Nephron progenitor cell (in vitro differentiated cells): Measurements from ENCODE around the gene INSC.

Experiments used
- DNase-seq: peaks from one replicate; pipeline ENCODE4 v3.0.0; 2021
- H3K27ac Mint-ChIP-seq: 2 replicates; pipeline ENCODE4 v1.8.0; 2021; ENCODE audit warnings: mild to moderate bottlenecking, moderate library complexity, mixed read lengths
- H3K27me3 Mint-ChIP-seq: 2 replicates; pipeline ENCODE4 v1.8.0; 2021; ENCODE audit warnings: mild to moderate bottlenecking, low read depth, mixed read lengths; ENCODE audit not compliant: poor library complexity
- H3K36me3 Mint-ChIP-seq: 2 replicates; pipeline ENCODE4 v1.8.0; 2021; ENCODE audit warnings: low read depth, mixed read lengths
- H3K4me1 Mint-ChIP-seq: 2 replicates; pipeline ENCODE4 v1.8.0; 2021; ENCODE audit warnings: mixed read lengths
- H3K4me3 Mint-ChIP-seq: 2 replicates; pipeline ENCODE4 v1.8.0; 2021; ENCODE audit warnings: mild to moderate bottlenecking, moderate library complexity, mixed read lengths
- H3K9me3 Mint-ChIP-seq: 2 replicates; pipeline ENCODE4 v1.8.0; 2021; ENCODE audit warnings: mild to moderate bottlenecking, moderate library complexity, mixed read lengths
- CTCF ChIP-seq: fragments of 200-600 bp; sonication (generic); IDR thresholded peaks from 2 replicates; pipeline ENCODE4 v1.5.0; 2021; ENCODE audit warnings: antibody characterized with exemption

INSC gene

GRCh38 chr11:15124528-15124927 is 9.8 kb downstream of the INSC start:
- no peaks in the 10 kb centered on the region for H3K36me3 Mint-ChIP-seq
- no peak for DNase-seq
- no peak for TF ChIP-seq CTCF
- H3K9me3 Mint-ChIP-seq, result no peaks in the 10 kb centered on the region
- H3K4me1 Mint-ChIP-seq, result no peaks in the 10 kb centered on the region
- peaks cover 31% of the 10 kb centered on the region for H3K27me3 Mint-ChIP-seq
- no peak overlapping the region for H3K4me3 Mint-ChIP-seq
- no peak overlapping the region for H3K27ac Mint-ChIP-seq

GRCh38 chr11:15127341-15127740 is 12.6 kb downstream of the INSC start:
- no peak for TF ChIP-seq CTCF
- DNase-seq, result no peak
- Mint-ChIP-seq H3K4me1 (no peaks in the 10 kb centered on the region), H3K27ac (no peak overlapping the region), H3K9me3 (no peaks in the 10 kb centered on the region), H3K4me3 (no peak overlapping the region), H3K36me3 (no peaks in the 10 kb centered on the region), H3K27me3 (peaks cover 24% of the 10 kb centered on the region)

- Mint-ChIP-seq H3K27ac (no peak overlapping the region), H3K27me3 (peaks cover 31% of the 10 kb centered on the region), H3K4me1 (no peaks in the 10 kb centered on the region), H3K36me3 (no peaks in the 10 kb centered on the region), H3K9me3 (no peaks in the 10 kb centered on the region), H3K4me3 (no peak overlapping the region)
- no peak for DNase-seq
- no peak for TF ChIP-seq CTCF
These were observed 13.9 kb downstream of the INSC start for GRCh38 chr11:15128621-15129020.

- Mint-ChIP-seq H3K27ac (no peak overlapping the region), H3K36me3 (no peaks in the 10 kb centered on the region), H3K27me3 (peaks cover 18% of the 10 kb centered on the region), H3K9me3 (no peaks in the 10 kb centered on the region), H3K4me1 (no peaks in the 10 kb centered on the region), H3K4me3 (no peak overlapping the region)
- TF ChIP-seq CTCF, result no peak
- DNase-seq, result no peak
These were observed 21.4 kb downstream of the INSC start for GRCh38 chr11:15136166-15136565.

- no peaks in the 10 kb centered on the region for H3K9me3 Mint-ChIP-seq
- H3K36me3 Mint-ChIP-seq, result no peaks in the 10 kb centered on the region
- no peaks in the 10 kb centered on the region for H3K4me1 Mint-ChIP-seq
- DNase-seq, result no peak
- H3K27ac Mint-ChIP-seq, result no peak overlapping the region
- TF ChIP-seq CTCF, result no peak
- no peak overlapping the region for H3K4me3 Mint-ChIP-seq
- H3K27me3 Mint-ChIP-seq, result peaks cover 11% of the 10 kb centered on the region
These were observed 24.5 kb downstream of the INSC start for GRCh38 chr11:15139096-15139770.

GRCh38 chr11:15139958-15140659 is 25.4 kb downstream of the INSC start:
- H3K27ac Mint-ChIP-seq, result no peak overlapping the region
- TF ChIP-seq CTCF, result no peak
- H3K9me3 Mint-ChIP-seq, result no peaks in the 10 kb centered on the region
- DNase-seq, result no peak
- no peak overlapping the region for H3K4me3 Mint-ChIP-seq
- H3K36me3 Mint-ChIP-seq, result no peaks in the 10 kb centered on the region
- H3K27me3 Mint-ChIP-seq, result peaks cover 11% of the 10 kb centered on the region
- peaks cover 1% of the 10 kb centered on the region for H3K4me1 Mint-ChIP-seq
